Measurements from ENCODE around the gene CST7. TPM values are rescaled to one million over a fixed set of nuclear protein-coding genes. Genes with fewer than 3 reads are reported as not detected.

The CST7 gene
- total RNA-seq, 3 donors from 2014 or later, result 0.33 to 2.5 (median 1.8) TPM

GRCh38 chr20:24994470-24995368, 45.6 kb downstream of the CST7 start:
- intact Hi-C loops (cut with DNase I; ENCODE audit: low total_unique reads), result loop anchor here (5.0 kb wide), 2 partner anchors 63 to 298 kb away; partner anchors contain the start of gene ACSS1
- Histone ChIP-seq H3K27me3 (no peaks in the 10 kb centered on the region), H3K36me3 (no peaks in the 10 kb centered on the region), H3K27ac (no peak overlapping the region), H3K9me3 (no peaks in the 10 kb centered on the region), H3K4me1 (peaks cover 3 to 15% of the 10 kb centered on the region in 2 donors), H3K4me3 (peak overlapping the region in 2 of 3 donors; percentile 17 to 51)
- DNase-seq (ENCODE audit: low spot score in 2 of 2), result peak; percentile 72 to 78
- TF ChIP-seq POLR2A (IDR thresholded peaks at IDR 0.05) (no peak), POLR2AphosphoS5 (IDR thresholded peaks at IDR 0.05) (peak in 2 of 3 donors; percentile 57 to 71)
- TF ChIP-seq, protein P1, sequence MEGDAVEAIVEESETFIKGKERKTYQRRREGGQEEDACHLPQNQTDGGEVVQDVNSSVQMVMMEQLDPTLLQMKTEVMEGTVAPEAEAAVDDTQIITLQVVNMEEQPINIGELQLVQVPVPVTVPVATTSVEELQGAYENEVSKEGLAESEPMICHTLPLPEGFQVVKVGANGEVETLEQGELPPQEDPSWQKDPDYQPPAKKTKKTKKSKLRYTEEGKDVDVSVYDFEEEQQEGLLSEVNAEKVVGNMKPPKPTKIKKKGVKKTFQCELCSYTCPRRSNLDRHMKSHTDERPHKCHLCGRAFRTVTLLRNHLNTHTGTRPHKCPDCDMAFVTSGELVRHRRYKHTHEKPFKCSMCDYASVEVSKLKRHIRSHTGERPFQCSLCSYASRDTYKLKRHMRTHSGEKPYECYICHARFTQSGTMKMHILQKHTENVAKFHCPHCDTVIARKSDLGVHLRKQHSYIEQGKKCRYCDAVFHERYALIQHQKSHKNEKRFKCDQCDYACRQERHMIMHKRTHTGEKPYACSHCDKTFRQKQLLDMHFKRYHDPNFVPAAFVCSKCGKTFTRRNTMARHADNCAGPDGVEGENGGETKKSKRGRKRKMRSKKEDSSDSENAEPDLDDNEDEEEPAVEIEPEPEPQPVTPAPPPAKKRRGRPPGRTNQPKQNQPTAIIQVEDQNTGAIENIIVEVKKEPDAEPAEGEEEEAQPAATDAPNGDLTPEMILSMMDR (IDR thresholded peaks at IDR 0.05), result peak; percentile 74 to 97 (median 97)

DNA sequence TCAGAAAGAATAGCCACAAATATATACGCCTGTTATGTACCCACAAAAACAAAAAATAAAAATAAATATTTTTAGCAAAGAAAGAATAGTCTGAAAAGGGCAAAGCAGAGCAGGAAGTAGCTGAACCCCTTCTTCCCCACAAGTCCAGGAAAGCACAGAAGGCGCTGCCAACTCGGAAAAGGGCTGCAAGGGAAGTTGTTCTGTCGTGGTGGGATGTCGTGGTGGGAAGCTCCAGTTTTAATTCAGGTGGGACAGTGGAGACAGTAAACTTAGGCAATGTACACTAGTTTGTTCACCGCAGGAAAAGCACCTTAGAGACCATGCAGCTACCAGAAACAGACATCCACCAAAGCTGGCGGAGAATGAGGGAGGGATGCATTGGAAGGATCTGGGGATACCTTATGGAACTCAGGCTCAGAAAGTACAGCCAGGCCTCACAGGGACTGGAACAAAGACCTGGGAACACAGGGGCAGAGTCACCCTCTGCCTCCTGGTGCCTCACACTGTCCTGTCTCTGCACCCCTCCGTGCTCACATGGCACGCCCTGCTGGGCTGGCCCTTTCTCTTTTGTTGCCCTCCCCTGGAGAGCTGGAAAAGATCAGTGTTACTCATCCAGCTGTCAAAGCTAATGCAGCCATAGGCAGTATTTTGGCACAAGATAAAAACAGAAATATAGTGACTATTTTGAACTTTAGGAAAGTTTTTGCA, 46.8 kb downstream of the CST7 start:
- TF ChIP-seq POLR2A (IDR thresholded peaks at IDR 0.05) (no peak), POLR2AphosphoS5 (IDR thresholded peaks at IDR 0.05) (no peak)
- TF ChIP-seq, protein P1 (IDR thresholded peaks at IDR 0.05), result no peak
- DNase-seq (ENCODE audit: low spot score in 2 of 2), result peak in 1 of 2 donors; percentile 36
- no peaks in the 10 kb centered on the region for H3K36me3 ChIP-seq
- no peaks in the 10 kb centered on the region for H3K27me3 ChIP-seq
- intact Hi-C loops (cut with DNase I; ENCODE audit: low total_unique reads), result loop anchor here (5.0 kb wide), 1 partner anchor 296 kb away; no protein-coding TSS in a partner anchor
- peaks cover 3 to 15% of the 10 kb centered on the region in 2 donors for H3K4me1 ChIP-seq
- H3K4me3 ChIP-seq, result no peak overlapping the region
- H3K27ac ChIP-seq, result no peak overlapping the region
- no peaks in the 10 kb centered on the region for H3K9me3 ChIP-seq

GRCh38 chr20:24996449-24997377, 47.6 kb downstream of the CST7 start:
- H3K4me3 ChIP-seq, result no peak overlapping the region
- H3K4me1 ChIP-seq, result peaks cover 3 to 15% of the 10 kb centered on the region in 2 donors
- H3K9me3 ChIP-seq, result no peaks in the 10 kb centered on the region
- no peaks in the 10 kb centered on the region for H3K36me3 ChIP-seq
- intact Hi-C loops (cut with DNase I; ENCODE audit: low total_unique reads), result loop anchor here (5.0 kb wide), 1 partner anchor 296 kb away; no protein-coding TSS in a partner anchor
- H3K27ac ChIP-seq, result no peak overlapping the region
- H3K27me3 ChIP-seq, result no peaks in the 10 kb centered on the region
- DNase-seq (ENCODE audit: low spot score in 2 of 2), result peak in 1 of 2 donors; percentile 33
- TF ChIP-seq, protein P1 (IDR thresholded peaks at IDR 0.05), result no peak
- TF ChIP-seq POLR2AphosphoS5 (IDR thresholded peaks at IDR 0.05), result no peak
- no peak for TF ChIP-seq POLR2A (IDR thresholded peaks at IDR 0.05)

DNA sequence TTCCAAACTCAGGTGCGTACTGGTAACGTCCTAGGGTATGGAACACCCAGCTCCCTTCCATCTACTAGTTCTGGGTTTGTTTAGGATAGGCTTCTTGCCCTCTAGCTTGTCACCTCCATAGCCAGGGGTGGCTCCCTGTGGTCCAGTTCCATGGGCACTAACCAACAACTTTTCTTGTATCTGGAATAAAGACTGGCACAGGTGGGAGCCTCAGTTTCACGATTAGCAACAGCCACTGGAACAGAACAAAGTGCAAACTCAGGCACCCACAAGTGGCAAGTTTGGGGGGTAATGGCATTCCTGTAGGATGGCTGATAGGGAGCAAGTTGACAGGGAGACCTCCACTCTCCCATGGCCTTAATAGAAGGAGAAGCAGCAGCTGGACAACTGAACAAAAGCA, 49.1 kb downstream of the CST7 start:
- Histone ChIP-seq H3K9me3 (no peaks in the 10 kb centered on the region), H3K36me3 (no peaks in the 10 kb centered on the region), H3K4me3 (no peak overlapping the region), H3K27ac (no peak overlapping the region), H3K27me3 (no peaks in the 10 kb centered on the region), H3K4me1 (peaks cover 3 to 14% of the 10 kb centered on the region in 2 donors)
- intact Hi-C loops (cut with DNase I; ENCODE audit: low total_unique reads), result loop anchor here (5.0 kb wide), 1 partner anchor 294 kb away; no protein-coding TSS in a partner anchor
- TF ChIP-seq POLR2AphosphoS5 (IDR thresholded peaks at IDR 0.05), result no peak
- TF ChIP-seq, protein P1 (IDR thresholded peaks at IDR 0.05), result no peak
- TF ChIP-seq POLR2A (IDR thresholded peaks at IDR 0.05), result no peak
- no peak for DNase-seq (ENCODE audit: low spot score in 2 of 2)

Measured in breast epithelium (tissue), 4 donors.